Testis (tissue), 3 donors: ENCODE results near the gene HNRNPH2. TPM values are rescaled to one million over a fixed set of nuclear protein-coding genes. Genes with fewer than 3 reads are reported as not detected.

Experiments used
- DNase-seq: peaks from one replicate; pipeline ENCODE4 v3.0.0-alpha.2; 2019
- H3K27ac ChIP-seq, 2 donors: fragments of 200-600 bp; sonication (generic); one replicate each; pipeline ENCODE4 v1.5.1; 2019
- H3K27me3 ChIP-seq: fragments of 200-600 bp; sonication (generic); one replicate; pipeline ENCODE4 v1.5.1; 2019
- H3K36me3 ChIP-seq: fragments of 200-600 bp; sonication (generic); one replicate; pipeline ENCODE4 v1.5.1; 2017; ENCODE audit warnings: low read depth; ENCODE audit errors: missing control alignments
- H3K4me1 ChIP-seq: fragments of 200-600 bp; sonication (generic); one replicate; pipeline ENCODE4 v1.5.1; 2019
- H3K4me3 ChIP-seq, 2 donors: fragments of 200-600 bp; sonication (generic); one replicate each; pipeline ENCODE4 v1.5.1; 2017 to 2019
- H3K9me3 ChIP-seq: fragments of 200-600 bp; sonication (generic); one replicate; pipeline ENCODE4 v1.5.1; 2017
- POLR2A ChIP-seq: fragments of 450-650 bp; IDR thresholded peaks from one replicate; pipeline ENCODE4 v1.6.1; 2017; ENCODE audit warnings: antibody characterized with exemption, mild to moderate bottlenecking, moderate library complexity
- WGBS, 2 donors: methylation state at CpG; one replicate each; pipeline ENCODE4 v1.1.5; 2018; 5-methylcytosine and 5-hydroxymethylcytosine counted together
- intact Hi-C: fragments of 100-400 bp; cut with DNase I; formaldehyde crosslinking; loops from one replicate; pipeline ENCODE4 v1.15.1; 2023; ENCODE audit warnings: low total_unique reads
- polyA plus RNA-seq: library from polyadenylated mRNA; stranded (reverse); fragments of 350-450 nt; fragmentation: Illumina TruSeq; extraction: RNeasy Lipid Tissue Mini Kit (QIAGEN cat#74804); gene quantifications from one replicate; pipeline ENCODE4 v1.2.3, GENCODE V29; 2014; ENCODE audit warnings: low read depth, low replicate concordance; ENCODE audit not compliant: insufficient read depth
- total RNA-seq, 2 donors: library from RNA; depleted of rRNA; stranded (reverse); fragments of >200 nt; gene quantifications; one replicate each; pipeline ENCODE4 v1.2.3, GENCODE V29; 2016
- TF ChIP-seq, protein P1 (sequence below), 3 experiments: fragments of 450-650 bp in 2 of 3; fragments of 200-600 bp in 1 of 3; sonication (generic) in 1 of 3; IDR thresholded peaks; one replicate each; pipeline ENCODE4 v1.5.1; 2016 to 2019; ENCODE audit warnings: antibody characterized with exemption in 3 of 3, mild to moderate bottlenecking in 2 of 3, moderate library complexity in 1 of 3

HNRNPH2 gene
- total and polyA plus RNA-seq, 3 donors from 2014 or later = 31.1 to 46.3 (median 39.5) TPM

- H3K27me3 ChIP-seq = no peaks in the 10 kb centered on the region
- intact Hi-C loops = no loop called here
- H3K4me1 ChIP-seq = no peaks in the 10 kb centered on the region
- H3K9me3 ChIP-seq = no peaks in the 10 kb centered on the region
- WGBS, 2 donors = 88 to 97% methylated on average over 3 of the region's 3 CpGs
- H3K4me3 ChIP-seq = no peak overlapping the region
- TF ChIP-seq POLR2A = no peak
- TF ChIP-seq, protein P1, sequence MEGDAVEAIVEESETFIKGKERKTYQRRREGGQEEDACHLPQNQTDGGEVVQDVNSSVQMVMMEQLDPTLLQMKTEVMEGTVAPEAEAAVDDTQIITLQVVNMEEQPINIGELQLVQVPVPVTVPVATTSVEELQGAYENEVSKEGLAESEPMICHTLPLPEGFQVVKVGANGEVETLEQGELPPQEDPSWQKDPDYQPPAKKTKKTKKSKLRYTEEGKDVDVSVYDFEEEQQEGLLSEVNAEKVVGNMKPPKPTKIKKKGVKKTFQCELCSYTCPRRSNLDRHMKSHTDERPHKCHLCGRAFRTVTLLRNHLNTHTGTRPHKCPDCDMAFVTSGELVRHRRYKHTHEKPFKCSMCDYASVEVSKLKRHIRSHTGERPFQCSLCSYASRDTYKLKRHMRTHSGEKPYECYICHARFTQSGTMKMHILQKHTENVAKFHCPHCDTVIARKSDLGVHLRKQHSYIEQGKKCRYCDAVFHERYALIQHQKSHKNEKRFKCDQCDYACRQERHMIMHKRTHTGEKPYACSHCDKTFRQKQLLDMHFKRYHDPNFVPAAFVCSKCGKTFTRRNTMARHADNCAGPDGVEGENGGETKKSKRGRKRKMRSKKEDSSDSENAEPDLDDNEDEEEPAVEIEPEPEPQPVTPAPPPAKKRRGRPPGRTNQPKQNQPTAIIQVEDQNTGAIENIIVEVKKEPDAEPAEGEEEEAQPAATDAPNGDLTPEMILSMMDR (IDR thresholded peaks at IDR 0.05) = no peak
- no peak for DNase-seq
- H3K27ac ChIP-seq = no peak overlapping the region
- no peaks in the 10 kb centered on the region for H3K36me3 ChIP-seq
These were observed 44.0 kb downstream of the HNRNPH2 start for GRCh38 chrX:101452056-101452455.

GRCh38 chrX:101460669-101461068 lies 52.6 kb downstream of the HNRNPH2 start:
- whole genome bisulfite sequencing, 2 donors = 59 to 84% methylated on average over 1 of the region's 1 CpG

GRCh38 chrX:101462892-101463291 lies 54.9 kb downstream of the HNRNPH2 start:
- WGBS, 2 donors = 73 to 79% methylated on average over 3 of the region's 3 CpGs
- Histone ChIP-seq H3K4me3 (no peak overlapping the region), H3K36me3 (no peaks in the 10 kb centered on the region), H3K27ac (no peak overlapping the region), H3K4me1 (no peaks in the 10 kb centered on the region), H3K27me3 (no peaks in the 10 kb centered on the region), H3K9me3 (no peaks in the 10 kb centered on the region)
- intact Hi-C loops = no loop called here
- DNase-seq = no peak
- TF ChIP-seq, protein P1 (IDR thresholded peaks at IDR 0.05) = peak in 1 of 3 experiments; percentile 6
- no peak for TF ChIP-seq POLR2A

More at GRCh38 chrX:101460669-101461068, 52.6 kb downstream of the HNRNPH2 start:
- no peak for DNase-seq
- no peaks in the 10 kb centered on the region for H3K27me3 ChIP-seq
- H3K4me3 ChIP-seq = no peak overlapping the region
- H3K27ac ChIP-seq = no peak overlapping the region
- no peaks in the 10 kb centered on the region for H3K36me3 ChIP-seq
- intact Hi-C loops = no loop called here
- H3K4me1 ChIP-seq = no peaks in the 10 kb centered on the region
- no peaks in the 10 kb centered on the region for H3K9me3 ChIP-seq
- TF ChIP-seq, protein P1 (IDR thresholded peaks at IDR 0.05) = no peak
- TF ChIP-seq POLR2A = no peak

Other genes with a start within 250 kb of the HNRNPH2 start
- gene DRP2, start 188.4 kb upstream of the HNRNPH2 start, total RNA-seq = 1 to 10 TPM; 1.6 to 1.7 TPM
- gene DRP2, start 188.4 kb upstream of the HNRNPH2 start, polyA plus RNA-seq = 0.82 TPM
- gene TAF7L, start 116.9 kb upstream of the HNRNPH2 start, total RNA-seq = 10 to 100 TPM; 80.1 to 86.0 TPM
- 50.0 TPM for gene TAF7L, start 116.9 kb upstream of the HNRNPH2 start, polyA plus RNA-seq
- gene TIMM8A, start 59.5 kb upstream of the HNRNPH2 start, total RNA-seq = 10 to 100 TPM in 1 of 2 donors, 1 to 10 TPM in 1; 9.3 to 11.1 TPM
- gene TIMM8A, start 59.5 kb upstream of the HNRNPH2 start, polyA plus RNA-seq = 8.2 TPM
- 1 to 10 TPM; 3.6 to 6.9 TPM for gene BTK, start 22.0 kb upstream of the HNRNPH2 start, total RNA-seq
- gene BTK, start 22.0 kb upstream of the HNRNPH2 start, polyA plus RNA-seq = 3.9 TPM
- 100 to 1,000 TPM; 177 to 507 TPM for gene RPL36A, start 17.2 kb upstream of the HNRNPH2 start, total RNA-seq
- 619 TPM for gene RPL36A, start 17.2 kb upstream of the HNRNPH2 start, polyA plus RNA-seq
- gene GLA, start 297 bp upstream of the HNRNPH2 start, total RNA-seq = 10 to 100 TPM; 12.5 to 16.2 TPM
- gene GLA, start 297 bp upstream of the HNRNPH2 start, polyA plus RNA-seq = 17.9 TPM
- 10 to 100 TPM; 12.1 to 13.3 TPM for gene ARMCX4, start 77.2 kb downstream of the HNRNPH2 start, total RNA-seq
- 4.5 TPM for gene ARMCX4, start 77.2 kb downstream of the HNRNPH2 start, polyA plus RNA-seq
- 10 to 100 TPM; 12.6 to 13.1 TPM for gene ARMCX1, start 142.3 kb downstream of the HNRNPH2 start, total RNA-seq
- 14.3 TPM for gene ARMCX1, start 142.3 kb downstream of the HNRNPH2 start, polyA plus RNA-seq
- gene ARMCX6, start 209.8 kb downstream of the HNRNPH2 start, total RNA-seq = 10 to 100 TPM; 28.4 to 29.7 TPM
- 29.3 TPM for gene ARMCX6, start 209.8 kb downstream of the HNRNPH2 start, polyA plus RNA-seq
- 10 to 100 TPM; 41.3 to 56.6 TPM for gene ARMCX3, start 214.9 kb downstream of the HNRNPH2 start, total RNA-seq
- 32.2 TPM for gene ARMCX3, start 214.9 kb downstream of the HNRNPH2 start, polyA plus RNA-seq